Measurements from ENCODE around the gene HDAC9.

- TF ChIP-seq, protein P1, sequence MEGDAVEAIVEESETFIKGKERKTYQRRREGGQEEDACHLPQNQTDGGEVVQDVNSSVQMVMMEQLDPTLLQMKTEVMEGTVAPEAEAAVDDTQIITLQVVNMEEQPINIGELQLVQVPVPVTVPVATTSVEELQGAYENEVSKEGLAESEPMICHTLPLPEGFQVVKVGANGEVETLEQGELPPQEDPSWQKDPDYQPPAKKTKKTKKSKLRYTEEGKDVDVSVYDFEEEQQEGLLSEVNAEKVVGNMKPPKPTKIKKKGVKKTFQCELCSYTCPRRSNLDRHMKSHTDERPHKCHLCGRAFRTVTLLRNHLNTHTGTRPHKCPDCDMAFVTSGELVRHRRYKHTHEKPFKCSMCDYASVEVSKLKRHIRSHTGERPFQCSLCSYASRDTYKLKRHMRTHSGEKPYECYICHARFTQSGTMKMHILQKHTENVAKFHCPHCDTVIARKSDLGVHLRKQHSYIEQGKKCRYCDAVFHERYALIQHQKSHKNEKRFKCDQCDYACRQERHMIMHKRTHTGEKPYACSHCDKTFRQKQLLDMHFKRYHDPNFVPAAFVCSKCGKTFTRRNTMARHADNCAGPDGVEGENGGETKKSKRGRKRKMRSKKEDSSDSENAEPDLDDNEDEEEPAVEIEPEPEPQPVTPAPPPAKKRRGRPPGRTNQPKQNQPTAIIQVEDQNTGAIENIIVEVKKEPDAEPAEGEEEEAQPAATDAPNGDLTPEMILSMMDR (IDR thresholded peaks at IDR 0.05), result no peak
- TF ChIP-seq POLR2A (IDR thresholded peaks at IDR 0.05; ENCODE audit: low read length) (no peak), MYC (IDR thresholded peaks at IDR 0.05; ENCODE audit: borderline replicate concordance, low read length) (no peak)
Measured at GRCh38 chr7:18529239-18529638, 33.7 kb downstream of the HDAC9 start.
